ENCODE measurements around the gene OR2F1. TPM values are rescaled to one million over a fixed set of nuclear protein-coding genes. Genes with fewer than 3 reads are reported as not detected.

OR2F1 gene
- not detected in 2 replicates for total RNA-seq

GRCh38 chr7:143954544-143954943 is at the start of gene OR2F1:
OR2F1 (plus strand) TSS chr7:143954844; CDS start chr7:143959971, 5,127 bp downstream.

GRCh38 chr7:143934526-143935325 is 19.9 kb upstream of the OR2F1 start, which contains the start of gene OR2F2:
OR2F2 (plus strand) TSS chr7:143935233; CDS start chr7:143935233, 0 bp downstream.

GRCh38 chr7:144000020-144000419 is 45.4 kb downstream of the OR2F1 start, which contains the start of gene OR6B1:
OR6B1 (plus strand) TSS chr7:144000320; CDS start chr7:144003997, 3,677 bp downstream.

Other genes starting within 250 kb of the OR2F1 start
- 0.35 TPM in 1 of 2 replicates, not detected in the other for gene CTAGE6, start 197.1 kb upstream of the OR2F1 start, total RNA-seq
- gene TCAF1, start 52.7 kb upstream of the OR2F1 start, total RNA-seq = 47.3 and 68.1 TPM in 2 replicates
- gene OR2F2, start 19.6 kb upstream of the OR2F1 start, total RNA-seq = not detected in 2 replicates
- gene OR6B1, start 45.5 kb downstream of the OR2F1 start, total RNA-seq = not detected in 2 replicates
- gene OR2A5, start 94.1 kb downstream of the OR2F1 start, total RNA-seq = not detected in 2 replicates
- not detected in 2 replicates for gene OR2A25, start 115.0 kb downstream of the OR2F1 start, total RNA-seq
- gene OR2A12, start 131.4 kb downstream of the OR2F1 start, total RNA-seq = not detected in 2 replicates
- not detected in 2 replicates for gene OR2A2, start 154.7 kb downstream of the OR2F1 start, total RNA-seq
- not detected in 2 replicates for gene OR2A14, start 168.3 kb downstream of the OR2F1 start, total RNA-seq
- 0.71 TPM in 1 of 2 replicates, not detected in the other for gene CTAGE4, start 228.6 kb downstream of the OR2F1 start, total RNA-seq
- under 0.01 and 2.5 TPM in 2 replicates for gene ARHGEF35, start 241.0 kb downstream of the OR2F1 start, total RNA-seq

All from myometrial cell (primary cell).